ENCODE data around the gene ABLIM3.

The ABLIM3 gene

DNA sequence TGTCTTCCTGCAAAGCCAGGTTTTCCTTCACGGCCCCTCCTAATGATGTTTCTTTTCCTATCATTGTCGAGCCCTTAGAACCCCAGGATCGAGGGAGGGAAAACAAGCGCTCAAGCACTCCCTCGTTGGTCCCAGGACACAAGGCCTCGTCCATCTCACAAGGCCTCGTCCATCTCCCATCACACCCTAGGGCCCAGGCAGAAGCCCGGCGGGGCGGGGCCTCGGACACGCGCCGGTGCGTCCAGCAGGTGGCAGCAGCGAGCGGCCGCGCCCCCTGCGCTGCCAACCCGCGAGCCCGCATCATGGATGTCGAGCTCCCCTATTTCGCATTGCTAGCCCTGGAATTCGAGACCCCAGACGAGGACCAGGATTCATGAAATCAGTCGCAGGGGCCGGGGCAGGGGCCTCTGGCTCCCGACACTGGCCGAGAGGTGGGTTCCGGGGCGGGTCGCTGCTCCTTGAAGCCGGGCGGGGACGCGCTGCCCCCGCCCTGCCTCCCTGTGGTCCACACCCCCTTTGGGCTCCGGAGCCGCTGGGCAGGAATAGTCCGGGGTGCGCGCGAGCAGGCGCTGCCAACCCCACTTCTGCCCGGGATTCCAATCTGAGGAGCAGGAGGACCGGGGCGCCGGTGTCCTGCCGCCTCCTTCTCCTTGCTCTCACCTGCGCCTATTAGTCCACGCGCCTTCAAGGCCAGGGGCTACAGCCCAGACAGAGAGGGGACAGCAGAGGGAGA is at the start of gene ABLIM3:
TSS of gene ABLIM3 (plus strand) at position 270 of the 733 bp plus-strand sequence. CDS start 603 bp downstream, outside the sequence.
- Histone ChIP-seq H3K4me3 (IDR thresholded peaks at IDR 0.05; ENCODE audit: insufficient read depth, low read depth, low read length) (no peak within 1 kb of the TSS), H3K36me3 (ENCODE audit: insufficient read depth) (no peaks in the 10 kb centered on the region), H3K27me3 (ENCODE audit: insufficient read depth, low read depth) (no peaks in the 10 kb centered on the region), H3K79me2 (ENCODE audit: insufficient read depth, low read depth) (no peaks in the 10 kb centered on the region), H4K20me1 (ENCODE audit: insufficient read depth) (no peaks in the 10 kb centered on the region), H3K4me2 (peak within 1 kb of the TSS; percentile 57; the same call in 1 of the 2 replicates), H2AFZ (ENCODE audit: low read depth) (peak within 1 kb of the TSS; percentile 83), H3K9ac (no peak within 1 kb of the TSS), H3K27ac (no peak within 1 kb of the TSS), H3K4me1 (ENCODE audit: low read depth, poor library complexity, severe bottlenecking) (no peaks in the 10 kb centered on the region)
- TF ChIP-seq, protein P1, sequence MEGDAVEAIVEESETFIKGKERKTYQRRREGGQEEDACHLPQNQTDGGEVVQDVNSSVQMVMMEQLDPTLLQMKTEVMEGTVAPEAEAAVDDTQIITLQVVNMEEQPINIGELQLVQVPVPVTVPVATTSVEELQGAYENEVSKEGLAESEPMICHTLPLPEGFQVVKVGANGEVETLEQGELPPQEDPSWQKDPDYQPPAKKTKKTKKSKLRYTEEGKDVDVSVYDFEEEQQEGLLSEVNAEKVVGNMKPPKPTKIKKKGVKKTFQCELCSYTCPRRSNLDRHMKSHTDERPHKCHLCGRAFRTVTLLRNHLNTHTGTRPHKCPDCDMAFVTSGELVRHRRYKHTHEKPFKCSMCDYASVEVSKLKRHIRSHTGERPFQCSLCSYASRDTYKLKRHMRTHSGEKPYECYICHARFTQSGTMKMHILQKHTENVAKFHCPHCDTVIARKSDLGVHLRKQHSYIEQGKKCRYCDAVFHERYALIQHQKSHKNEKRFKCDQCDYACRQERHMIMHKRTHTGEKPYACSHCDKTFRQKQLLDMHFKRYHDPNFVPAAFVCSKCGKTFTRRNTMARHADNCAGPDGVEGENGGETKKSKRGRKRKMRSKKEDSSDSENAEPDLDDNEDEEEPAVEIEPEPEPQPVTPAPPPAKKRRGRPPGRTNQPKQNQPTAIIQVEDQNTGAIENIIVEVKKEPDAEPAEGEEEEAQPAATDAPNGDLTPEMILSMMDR (conservative IDR thresholded peaks at IDR 0.05; ENCODE audit: low read depth, low read length) = peak; percentile 80

GRCh38 chr5:149093625-149094024 is 47.7 kb upstream of the ABLIM3 start:
- H4K20me1 ChIP-seq (ENCODE audit: insufficient read depth) = no peaks in the 10 kb centered on the region
- no peaks in the 10 kb centered on the region for H3K4me1 ChIP-seq (ENCODE audit: low read depth, poor library complexity, severe bottlenecking)
- no peaks in the 10 kb centered on the region for H3K79me2 ChIP-seq (ENCODE audit: insufficient read depth, low read depth)
- no peak overlapping the region for H3K4me2 ChIP-seq
- no peak overlapping the region for H3K27ac ChIP-seq
- no peaks in the 10 kb centered on the region for H3K27me3 ChIP-seq (ENCODE audit: insufficient read depth, low read depth)
- TF ChIP-seq, protein P1 (conservative IDR thresholded peaks at IDR 0.05; ENCODE audit: low read depth, low read length) = no peak
- H3K9ac ChIP-seq = no peak overlapping the region
- H3K4me3 ChIP-seq (IDR thresholded peaks at IDR 0.05; ENCODE audit: insufficient read depth, low read depth, low read length) = no peak overlapping the region
- no peak overlapping the region for H2AFZ ChIP-seq (ENCODE audit: low read depth)
- no peaks in the 10 kb centered on the region for H3K36me3 ChIP-seq (ENCODE audit: insufficient read depth)

GRCh38 chr5:149094996-149095395 is 46.3 kb upstream of the ABLIM3 start:
- TF ChIP-seq, protein P1 (conservative IDR thresholded peaks at IDR 0.05; ENCODE audit: low read depth, low read length) = no peak
- Histone ChIP-seq H3K9ac (no peak overlapping the region), H4K20me1 (ENCODE audit: insufficient read depth) (no peaks in the 10 kb centered on the region), H3K4me1 (ENCODE audit: low read depth, poor library complexity, severe bottlenecking) (no peaks in the 10 kb centered on the region), H3K79me2 (ENCODE audit: insufficient read depth, low read depth) (no peaks in the 10 kb centered on the region), H3K27ac (no peak overlapping the region), H3K4me2 (no peak overlapping the region), H3K36me3 (ENCODE audit: insufficient read depth) (no peaks in the 10 kb centered on the region), H3K27me3 (ENCODE audit: insufficient read depth, low read depth) (no peaks in the 10 kb centered on the region), H2AFZ (ENCODE audit: low read depth) (no peak overlapping the region), H3K4me3 (IDR thresholded peaks at IDR 0.05; ENCODE audit: insufficient read depth, low read depth, low read length) (no peak overlapping the region)

GRCh38 chr5:149099920-149100319 is 41.4 kb upstream of the ABLIM3 start:
- no peak overlapping the region for H3K4me2 ChIP-seq
- TF ChIP-seq, protein P1 (conservative IDR thresholded peaks at IDR 0.05; ENCODE audit: low read depth, low read length) = no peak
- H2AFZ ChIP-seq (ENCODE audit: low read depth) = no peak overlapping the region

More at GRCh38 chr5:149099920-149100319, 41.4 kb upstream of the ABLIM3 start:
- Histone ChIP-seq H3K79me2 (ENCODE audit: insufficient read depth, low read depth) (no peaks in the 10 kb centered on the region), H3K4me3 (IDR thresholded peaks at IDR 0.05; ENCODE audit: insufficient read depth, low read depth, low read length) (no peak overlapping the region), H3K9ac (no peak overlapping the region), H4K20me1 (ENCODE audit: insufficient read depth) (no peaks in the 10 kb centered on the region), H3K36me3 (ENCODE audit: insufficient read depth) (no peaks in the 10 kb centered on the region), H3K27ac (no peak overlapping the region), H3K4me1 (ENCODE audit: low read depth, poor library complexity, severe bottlenecking) (no peaks in the 10 kb centered on the region), H3K27me3 (ENCODE audit: insufficient read depth, low read depth) (no peaks in the 10 kb centered on the region)

Measured in KMS-11 (cell line).